Thoracic aorta (tissue), 2 donors: ENCODE measurements around the gene SRRM1. TPM values are rescaled to one million over a fixed set of nuclear protein-coding genes. Genes with fewer than 3 reads are reported as not detected.
"Not testable (repeated sequence)": the region's sequence is repeated elsewhere in the genome, so short reads cannot be mapped to it uniquely, and the experiment has no call there.

Experiments
- ATAC-seq: fragments of 150-250 bp; one replicate; pipeline ENCODE4 v1.8.0; 2017; ENCODE audit warnings: low read depth; ENCODE audit not compliant: insufficient number of reproducible peaks, low FRiP score
- DNase-seq: peaks from one replicate; pipeline ENCODE4 v3.0.0-alpha.2; 2020; ENCODE audit warnings: low spot score
- H3K27ac ChIP-seq, 2 donors: fragments of 200-600 bp; sonication (generic); 1 replicate in 1 of 2; 2 replicates in 1 of 2; pipeline ENCODE4 v1.5.1; 2016; ENCODE audit warnings: mild to moderate bottlenecking in 2 of 2, moderate library complexity in 2 of 2
- H3K27me3 ChIP-seq: fragments of 200-600 bp; sonication (generic); replicated peaks from 2 replicates; pipeline ENCODE4 v1.6.0; 2016; ENCODE audit warnings: mild to moderate bottlenecking; ENCODE audit not compliant: insufficient read depth
- H3K36me3 ChIP-seq: fragments of 200-600 bp; sonication (generic); one replicate; pipeline ENCODE4 v1.5.1; 2016
- H3K4me1 ChIP-seq, 2 donors: fragments of 200-600 bp; sonication (generic); 1 replicate in 1 of 2; 2 replicates in 1 of 2; pipeline versions ENCODE4 v1.5.1 to v1.6.0; 2016; ENCODE audit warnings: low read depth in 2 of 2, mild to moderate bottlenecking in 1 of 2; ENCODE audit not compliant: control insufficient read depth in 1 of 2
- H3K4me3 ChIP-seq: fragments of 200-600 bp; sonication (generic); 2 replicates; pipeline ENCODE4 v1.5.1; 2016; ENCODE audit warnings: mild to moderate bottlenecking
- H3K9me3 ChIP-seq: fragments of 200-600 bp; sonication (generic); 2 replicates; pipeline ENCODE4 v1.5.1; 2016
- total RNA-seq, 2 donors: library from RNA; depleted of rRNA; stranded (reverse); fragments of >200 nt; gene quantifications; one replicate each; pipeline versions ENCODE4 v1.1.0 to v1.2.3, GENCODE V29; 2016
- TF ChIP-seq, protein P1 (sequence below): fragments of 200-600 bp; sonication (generic); IDR thresholded peaks from one replicate; pipeline ENCODE4 v1.5.1; 2019; ENCODE audit warnings: antibody characterized with exemption

The SRRM1 gene
- total RNA-seq, 2 donors from 2014 or later, result 57.0 to 181 TPM

DNA sequence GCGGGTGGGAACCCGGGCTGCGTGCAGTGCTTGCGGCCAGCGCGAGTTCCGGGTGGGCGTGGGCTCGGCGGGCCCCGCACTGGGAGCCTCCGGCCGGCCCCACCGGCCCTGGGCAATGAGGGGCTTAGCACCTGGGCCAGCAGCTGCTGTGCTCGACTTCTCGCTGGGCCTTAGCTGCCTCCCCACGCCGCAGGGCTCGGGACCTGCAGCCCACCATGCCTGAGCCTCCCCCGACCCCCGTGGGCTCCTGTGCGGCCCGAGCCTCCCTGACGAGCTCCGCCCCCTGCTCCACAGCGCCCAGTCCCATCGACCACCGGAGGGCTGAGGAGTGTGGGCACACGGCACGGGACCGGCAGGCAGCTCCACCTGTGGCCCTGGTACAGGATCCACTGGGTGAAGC, 78.4 kb downstream of the SRRM1 start:
- Histone ChIP-seq H3K9me3 (no peaks in the 10 kb centered on the region), H3K4me3 (no peak overlapping the region), H3K27me3 (no peaks in the 10 kb centered on the region), H3K4me1 (peaks cover 21 to 41% of the 10 kb centered on the region in 2 donors), H3K27ac (no peak overlapping the region), H3K36me3 (no peaks in the 10 kb centered on the region)
- no peak for ATAC-seq
- TF ChIP-seq, protein P1, sequence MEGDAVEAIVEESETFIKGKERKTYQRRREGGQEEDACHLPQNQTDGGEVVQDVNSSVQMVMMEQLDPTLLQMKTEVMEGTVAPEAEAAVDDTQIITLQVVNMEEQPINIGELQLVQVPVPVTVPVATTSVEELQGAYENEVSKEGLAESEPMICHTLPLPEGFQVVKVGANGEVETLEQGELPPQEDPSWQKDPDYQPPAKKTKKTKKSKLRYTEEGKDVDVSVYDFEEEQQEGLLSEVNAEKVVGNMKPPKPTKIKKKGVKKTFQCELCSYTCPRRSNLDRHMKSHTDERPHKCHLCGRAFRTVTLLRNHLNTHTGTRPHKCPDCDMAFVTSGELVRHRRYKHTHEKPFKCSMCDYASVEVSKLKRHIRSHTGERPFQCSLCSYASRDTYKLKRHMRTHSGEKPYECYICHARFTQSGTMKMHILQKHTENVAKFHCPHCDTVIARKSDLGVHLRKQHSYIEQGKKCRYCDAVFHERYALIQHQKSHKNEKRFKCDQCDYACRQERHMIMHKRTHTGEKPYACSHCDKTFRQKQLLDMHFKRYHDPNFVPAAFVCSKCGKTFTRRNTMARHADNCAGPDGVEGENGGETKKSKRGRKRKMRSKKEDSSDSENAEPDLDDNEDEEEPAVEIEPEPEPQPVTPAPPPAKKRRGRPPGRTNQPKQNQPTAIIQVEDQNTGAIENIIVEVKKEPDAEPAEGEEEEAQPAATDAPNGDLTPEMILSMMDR, result no peak
- no peak for DNase-seq

DNA sequence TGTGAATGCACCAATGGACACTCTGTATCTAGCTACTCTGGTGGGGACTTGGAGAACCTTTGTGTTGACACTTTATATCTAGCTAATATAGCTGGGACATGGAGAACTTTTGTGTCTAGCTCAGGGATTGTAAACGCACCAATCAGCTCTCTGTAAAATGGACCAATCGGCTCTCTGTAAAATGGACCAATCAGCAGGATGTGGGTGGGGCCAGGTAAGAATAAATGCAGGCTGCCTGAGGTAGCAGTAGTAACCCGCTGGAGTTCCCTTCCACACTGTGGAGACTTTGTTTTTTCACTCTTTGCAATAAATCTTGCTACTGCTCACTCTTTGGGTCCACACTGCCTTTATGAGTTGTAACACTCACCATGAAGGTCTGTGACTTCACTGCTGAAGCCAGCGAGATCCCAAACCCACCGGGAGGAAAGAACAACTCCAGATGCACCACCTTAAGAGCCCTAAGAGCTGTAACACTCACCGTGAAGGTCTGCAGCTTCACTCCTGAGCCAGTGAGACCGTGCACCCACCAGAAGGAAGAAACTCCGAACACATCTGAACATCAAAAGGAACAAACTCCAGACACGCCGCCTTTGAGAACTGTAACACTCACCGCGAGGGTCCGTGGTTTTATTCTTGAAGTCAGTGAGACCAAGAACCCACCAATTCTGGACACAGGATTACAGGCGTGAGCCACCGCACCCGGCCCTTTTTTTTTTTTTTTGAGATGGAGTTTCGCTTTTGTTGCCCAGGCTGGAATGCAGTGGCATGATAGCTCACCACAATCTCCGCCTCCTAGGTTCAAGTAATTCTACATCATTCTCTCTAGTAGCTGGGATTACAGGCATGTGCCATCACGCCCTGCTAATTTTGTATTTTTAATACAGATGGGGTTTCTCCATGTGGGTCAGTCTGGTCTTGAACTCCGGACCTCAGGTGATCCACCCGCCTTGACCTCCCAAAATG, 79.3 kb downstream of the SRRM1 start:
- not testable (repeated sequence) for H3K27me3 ChIP-seq, ATAC-seq
- peaks cover 24 to 41% of the 10 kb centered on the region in 2 donors for H3K4me1 ChIP-seq

More for the DNA sequence above, 79.3 kb downstream of the SRRM1 start:
- H3K4me3 ChIP-seq, H3K27ac ChIP-seq, H3K36me3 ChIP-seq, DNase-seq, H3K9me3 ChIP-seq: not testable (repeated sequence)

Other genes with a start within 250 kb of the SRRM1 start
- gene STPG1, start 229.5 kb upstream of the SRRM1 start, total RNA-seq, result 1 to 10 TPM; 1.5 to 4.0 TPM
- 10 to 100 TPM; 19.3 to 31.4 TPM for gene NIPAL3, start 227.5 kb upstream of the SRRM1 start, total RNA-seq
- gene RCAN3, start 140.5 kb upstream of the SRRM1 start, total RNA-seq, result 1 to 10 TPM; 2.6 to 7.3 TPM
- under 1 TPM in 1 of 2 donors, not detected in 1; 0.14 TPM for gene NCMAP, start 87.2 kb upstream of the SRRM1 start, total RNA-seq
- 100 to 1,000 TPM; 740 to 777 TPM for gene CLIC4, start 102.1 kb downstream of the SRRM1 start, total RNA-seq